Superior temporal gyrus (tissue), 1 donor: ENCODE data around the gene ARHGAP45.

Experiments
- DNase-seq: peaks from one replicate; pipeline ENCODE4 v3.0.0-alpha.2; 2016; ENCODE audit errors: extremely low spot score

The ARHGAP45 gene

GRCh38 chr19:1070576-1070930 is 3.6 kb downstream of the ARHGAP45 start:
- DNase-seq, result no peak

- no peak for DNase-seq
Measured at GRCh38 chr19:1070931-1071791, 4.2 kb downstream of the ARHGAP45 start.

- no peak for DNase-seq
Measured at GRCh38 chr19:1072371-1073015, 5.5 kb downstream of the ARHGAP45 start.

- no peak for DNase-seq
Measured at GRCh38 chr19:1073063-1073955, 6.3 kb downstream of the ARHGAP45 start.

- no peak for DNase-seq
Measured at GRCh38 chr19:1073956-1074517, 7.1 kb downstream of the ARHGAP45 start.

- DNase-seq, result peak; percentile 14
Measured at GRCh38 chr19:1074544-1075283, 7.7 kb downstream of the ARHGAP45 start.

GRCh38 chr19:1076046-1076386 is 9.0 kb downstream of the ARHGAP45 start:
- no peak for DNase-seq

GRCh38 chr19:1076951-1077350 is 10.0 kb downstream of the ARHGAP45 start:
- DNase-seq, result no peak

- no peak for DNase-seq
Measured at GRCh38 chr19:1079566-1080111, 12.7 kb downstream of the ARHGAP45 start.

- no peak for DNase-seq
Measured at GRCh38 chr19:1080360-1081161, 13.6 kb downstream of the ARHGAP45 start.

- DNase-seq, result no peak
Measured at GRCh38 chr19:1081301-1082164, 14.6 kb downstream of the ARHGAP45 start.

GRCh38 chr19:1082165-1082927 is 15.4 kb downstream of the ARHGAP45 start:
- no peak for DNase-seq

GRCh38 chr19:1082928-1083816 is 16.2 kb downstream of the ARHGAP45 start:
- DNase-seq, result no peak

- no peak for DNase-seq
Measured at GRCh38 chr19:1084024-1084868, 17.3 kb downstream of the ARHGAP45 start.

GRCh38 chr19:1085053-1085658 is 18.2 kb downstream of the ARHGAP45 start:
- no peak for DNase-seq
